Heart right ventricle (tissue), 16 donors: ENCODE data around the gene DNER. TPM values are rescaled to one million over a fixed set of nuclear protein-coding genes. Genes with fewer than 3 reads are reported as not detected.

Experiments used
- ATAC-seq, 8 donors: fragments of 200-7000 bp; cut with Tn5 transposase; one replicate each; pipeline ENCODE4 v1.9.1; 2020; ENCODE audit warnings: mild to moderate bottlenecking in 8 of 8, moderate library complexity in 8 of 8, moderate number of reproducible peaks in 1 of 8
- DNase-seq, 2 donors: peaks; one replicate each; pipeline ENCODE4 v3.0.0-alpha.2; 2020
- H3K27ac ChIP-seq, 10 donors: fragments of 200-600 bp; sonication (generic) in 2 of 10; one replicate each; pipeline versions ENCODE4 v1.5.0 to v1.8.0; 2020 to 2022; ENCODE audit warnings: mild to moderate bottlenecking in 3 of 10
- H3K27me3 ChIP-seq, 7 donors: fragments of 200-600 bp; one replicate each; pipeline ENCODE4 v1.8.0; 2021 to 2022; ENCODE audit warnings: mild to moderate bottlenecking in 2 of 7
- H3K36me3 ChIP-seq, 9 donors: fragments of 200-600 bp; sonication (generic) in 1 of 9; one replicate each; pipeline versions ENCODE4 v1.5.0 to v1.8.0; 2020 to 2022; ENCODE audit warnings: mild to moderate bottlenecking in 2 of 9
- H3K4me1 ChIP-seq, 9 donors: fragments of 200-600 bp; sonication (generic) in 1 of 9; one replicate each; pipeline versions ENCODE4 v1.5.0 to v1.8.0; 2020 to 2022; ENCODE audit warnings: mild to moderate bottlenecking in 4 of 9
- H3K4me3 ChIP-seq, 10 donors: fragments of 200-600 bp; sonication (generic) in 2 of 10; one replicate each; pipeline versions ENCODE4 v1.5.0 to v1.8.0; 2020 to 2022; ENCODE audit warnings: mild to moderate bottlenecking in 7 of 10, moderate library complexity in 2 of 10
- H3K9me3 ChIP-seq, 11 donors: fragments of 200-600 bp in 10 of 11; sonication (generic) in 2 of 11; one replicate each; pipeline versions ENCODE4 v1.5.0 to v1.8.0; 2013 to 2022; ENCODE audit warnings: mild to moderate bottlenecking in 2 of 11, control low read depth in 1 of 11, moderate library complexity in 1 of 11
- WGBS, 2 donors: extraction: QIAGEN DNeasy Blood & Tissue Kit; methylation state at CpG; one replicate each; pipeline ENCODE4 v1.1.7; 2013; ENCODE audit warnings: inconsistent platforms in 1 of 2; 5-methylcytosine and 5-hydroxymethylcytosine counted together
- intact Hi-C, 10 donors: fragments of 100-400 bp; cut with DNase I; formaldehyde crosslinking; loops; one replicate each; pipeline versions ENCODE4 v1.11.1 to v1.14.2; 2022
- polyA plus RNA-seq, 2 donors: library from polyadenylated mRNA; stranded (reverse); fragments of 200-250 nt; gene quantifications; one replicate each; pipeline ENCODE4 v1.2.3, GENCODE V29; 2013
- total RNA-seq, 10 donors: library from RNA; stranded (reverse); fragmentation: NEBNext Ultra II Directional in 3 of 10; extraction: Animal tissue kit (Norgen Biotek cat#: 25700) in 3 of 10; gene quantifications; one replicate each; pipeline versions ENCODE4 v1.2.1 to v1.2.4, GENCODE V29; 2021 to 2023
- TF ChIP-seq, protein P1 (sequence below), 9 donors: fragments of 200-600 bp; sonication (generic) in 2 of 9; IDR thresholded peaks; one replicate each; pipeline versions ENCODE4 v1.5.0 to v1.8.0; 2021 to 2022; ENCODE audit warnings: antibody characterized with exemption in 9 of 9, mild to moderate bottlenecking in 5 of 9, moderate library complexity in 1 of 9
- donor health status: Arrhythmogenic right ventricular cardiomyopathy.
- donor health status: ischemic (EF 13 %, LVEDD 7.1; RV severe dilation, severe dysfunction).
- donor health status: healthy with polysubstance abuse.
- donor health status: DM: no; HTN: yes; CAD: no.
- donor health status: DM: no; HTN: no; CAD: no.
- donor health status: ischemic (EF 25% LVEDD 6.9; RV normal size, moderate dysfunction).
- donor health status: ischemic (EF 25% LVEDD 5.7; RV mildly dilated, moderate dysfunction).
- donor health status: healthy.
- donor health status: DM: yes; HTN: yes; CAD: no.
- donor health status: Ischemic cardiomyopathy.
- donor health status: ischemic (EF 35%, LVEDD 5.7; RV mildly dilated, moderate dysfunction).
- donor health status: nonischemic (EF 11% LVEDD 7.7; RV severe dilation, severe dysfunction).
- donor health status: DM: yes; HTN: yes; CAD: no.
- donor health status: PGD.
- donor health status: ischemic (EF 29% LVEDD 5.4; RV normal size, mild dysfunction).
- donor health status: nonischemic (EF 23%, LVEDD 6.1; RV moderate dilation, normal function).

DNER gene
- total and polyA plus RNA-seq, 12 donors, result 0.13 to 1.8 (median 0.69) TPM; not detected in 2

DNA sequence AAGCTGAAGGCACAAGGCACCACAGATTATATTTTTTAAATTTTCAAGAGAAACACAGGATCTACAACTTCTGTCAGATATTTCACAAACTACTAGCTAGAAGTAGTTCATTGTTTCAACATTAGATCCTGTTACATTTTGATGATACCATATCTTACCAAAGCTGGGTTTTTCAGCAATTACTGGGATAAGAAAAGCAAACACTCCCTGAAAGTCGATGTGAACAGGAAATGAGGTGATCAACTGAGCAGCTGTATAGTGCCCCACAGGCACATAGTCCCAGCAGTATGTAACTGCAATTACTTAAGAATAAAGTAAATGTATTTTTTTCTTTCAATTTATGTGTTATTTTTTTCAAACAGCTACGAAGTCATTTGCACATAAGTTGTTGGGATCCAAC lies 103.5 kb downstream of the DNER start:
- DNase-seq (no peak), ATAC-seq (no peak)
- no peak overlapping the region for H3K27ac ChIP-seq
- H3K36me3 ChIP-seq, result no peaks in the 10 kb centered on the region
- WGBS, 2 donors, result 46 to 60% methylated on average over 2 of the region's 2 CpGs
- intact Hi-C loops, result no loop called here
- no peaks in the 10 kb centered on the region for H3K9me3 ChIP-seq
- TF ChIP-seq, protein P1, sequence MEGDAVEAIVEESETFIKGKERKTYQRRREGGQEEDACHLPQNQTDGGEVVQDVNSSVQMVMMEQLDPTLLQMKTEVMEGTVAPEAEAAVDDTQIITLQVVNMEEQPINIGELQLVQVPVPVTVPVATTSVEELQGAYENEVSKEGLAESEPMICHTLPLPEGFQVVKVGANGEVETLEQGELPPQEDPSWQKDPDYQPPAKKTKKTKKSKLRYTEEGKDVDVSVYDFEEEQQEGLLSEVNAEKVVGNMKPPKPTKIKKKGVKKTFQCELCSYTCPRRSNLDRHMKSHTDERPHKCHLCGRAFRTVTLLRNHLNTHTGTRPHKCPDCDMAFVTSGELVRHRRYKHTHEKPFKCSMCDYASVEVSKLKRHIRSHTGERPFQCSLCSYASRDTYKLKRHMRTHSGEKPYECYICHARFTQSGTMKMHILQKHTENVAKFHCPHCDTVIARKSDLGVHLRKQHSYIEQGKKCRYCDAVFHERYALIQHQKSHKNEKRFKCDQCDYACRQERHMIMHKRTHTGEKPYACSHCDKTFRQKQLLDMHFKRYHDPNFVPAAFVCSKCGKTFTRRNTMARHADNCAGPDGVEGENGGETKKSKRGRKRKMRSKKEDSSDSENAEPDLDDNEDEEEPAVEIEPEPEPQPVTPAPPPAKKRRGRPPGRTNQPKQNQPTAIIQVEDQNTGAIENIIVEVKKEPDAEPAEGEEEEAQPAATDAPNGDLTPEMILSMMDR (IDR thresholded peaks at IDR 0.05), result no peak
- H3K27me3 ChIP-seq, result peaks cover 0 to 4% (median 0%) of the 10 kb centered on the region in 7 donors
- H3K4me1 ChIP-seq, result no peaks in the 10 kb centered on the region
- no peak overlapping the region for H3K4me3 ChIP-seq

DNA sequence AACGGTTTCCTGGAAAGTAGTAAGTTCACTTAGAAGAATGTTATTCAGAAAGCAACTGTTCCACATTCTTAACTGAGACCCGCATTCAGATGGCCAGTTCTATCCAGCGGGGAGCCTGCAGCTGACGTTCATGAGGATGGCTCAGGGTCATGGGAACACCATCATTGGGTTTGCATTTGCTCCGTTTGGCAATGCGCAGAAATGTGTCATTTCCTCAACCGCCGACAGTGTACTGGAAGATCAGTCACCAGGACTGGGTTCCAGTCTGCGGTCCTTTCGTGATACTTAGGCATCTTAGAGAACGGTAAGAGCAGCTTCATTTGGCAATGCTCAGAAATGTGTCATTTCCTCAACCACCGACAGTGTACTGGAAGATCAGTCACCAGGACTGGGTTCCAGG lies 104.0 kb downstream of the DNER start:
- intact Hi-C loops, result no loop called here
- Histone ChIP-seq H3K4me3 (no peak overlapping the region), H3K4me1 (no peaks in the 10 kb centered on the region), H3K27ac (no peak overlapping the region), H3K36me3 (no peaks in the 10 kb centered on the region), H3K9me3 (no peaks in the 10 kb centered on the region), H3K27me3 (peaks cover 0 to 4% (median 0%) of the 10 kb centered on the region in 7 donors)
- ATAC-seq, result no peak
- WGBS, 2 donors, result 86 to 91% methylated on average over 12 of the region's 12 CpGs
- TF ChIP-seq, protein P1 (IDR thresholded peaks at IDR 0.05), result no peak
- DNase-seq, result no peak

DNA sequence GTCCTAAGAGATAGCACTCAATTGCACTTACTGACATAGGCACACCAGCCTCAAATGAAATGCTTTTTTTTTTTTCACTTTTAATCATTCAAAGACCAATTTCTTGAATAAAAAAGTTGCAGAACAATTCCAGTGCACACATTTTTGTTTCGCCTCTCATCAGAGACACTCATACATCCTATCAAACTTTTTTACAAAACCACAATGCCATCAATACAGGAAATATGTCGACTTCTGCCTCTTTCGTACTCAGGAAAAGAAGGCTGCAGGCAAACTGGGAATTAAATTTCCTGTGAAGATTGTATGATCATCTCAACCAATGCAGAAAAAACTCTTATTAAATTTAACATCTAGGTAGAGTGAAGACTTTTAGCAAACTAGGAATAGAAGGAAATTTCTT lies 112.4 kb downstream of the DNER start:
- Histone ChIP-seq H3K36me3 (no peaks in the 10 kb centered on the region), H3K4me1 (no peaks in the 10 kb centered on the region), H3K27ac (no peak overlapping the region), H3K27me3 (peaks cover 0 to 5% (median 0%) of the 10 kb centered on the region in 7 donors), H3K9me3 (no peaks in the 10 kb centered on the region), H3K4me3 (no peak overlapping the region)
- TF ChIP-seq, protein P1 (IDR thresholded peaks at IDR 0.05), result no peak
- WGBS, 2 donors, result 53 to 58% methylated on average over 3 of the region's 3 CpGs
- no peak for ATAC-seq
- no peak for DNase-seq
- intact Hi-C loops, result no loop called here

DNA sequence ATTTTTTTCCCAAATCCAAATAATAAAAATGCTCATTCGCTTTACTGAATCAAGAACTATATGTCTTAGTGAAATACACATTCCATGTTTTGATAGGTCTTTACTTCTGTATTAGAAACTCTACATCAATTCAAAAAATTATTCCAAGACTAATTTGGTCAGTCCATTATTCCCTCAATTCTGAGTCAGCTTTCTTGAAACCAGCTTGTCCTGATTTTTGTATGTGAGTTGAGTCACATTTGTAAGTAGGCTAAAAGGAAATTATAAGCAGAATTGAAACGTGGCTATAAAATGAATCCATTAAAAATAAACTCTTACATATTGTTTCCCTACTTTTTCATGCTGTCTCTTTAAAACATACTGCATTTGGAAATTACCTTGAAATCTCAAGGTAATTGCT lies 113.0 kb downstream of the DNER start:
- WGBS, 2 donors, result 68 to 76% methylated on average over 2 of the region's 2 CpGs
- no peaks in the 10 kb centered on the region for H3K4me1 ChIP-seq
- H3K9me3 ChIP-seq, result no peaks in the 10 kb centered on the region
- no peak overlapping the region for H3K4me3 ChIP-seq
- no peak for ATAC-seq
- H3K27ac ChIP-seq, result no peak overlapping the region
- TF ChIP-seq, protein P1 (IDR thresholded peaks at IDR 0.05), result no peak
- intact Hi-C loops, result no loop called here
- H3K36me3 ChIP-seq, result no peaks in the 10 kb centered on the region
- DNase-seq, result no peak
- peaks cover 0 to 5% (median 0%) of the 10 kb centered on the region in 7 donors for H3K27me3 ChIP-seq
